ENCODE data around the gene ACOT9.

- TF ChIP-seq, protein P1, sequence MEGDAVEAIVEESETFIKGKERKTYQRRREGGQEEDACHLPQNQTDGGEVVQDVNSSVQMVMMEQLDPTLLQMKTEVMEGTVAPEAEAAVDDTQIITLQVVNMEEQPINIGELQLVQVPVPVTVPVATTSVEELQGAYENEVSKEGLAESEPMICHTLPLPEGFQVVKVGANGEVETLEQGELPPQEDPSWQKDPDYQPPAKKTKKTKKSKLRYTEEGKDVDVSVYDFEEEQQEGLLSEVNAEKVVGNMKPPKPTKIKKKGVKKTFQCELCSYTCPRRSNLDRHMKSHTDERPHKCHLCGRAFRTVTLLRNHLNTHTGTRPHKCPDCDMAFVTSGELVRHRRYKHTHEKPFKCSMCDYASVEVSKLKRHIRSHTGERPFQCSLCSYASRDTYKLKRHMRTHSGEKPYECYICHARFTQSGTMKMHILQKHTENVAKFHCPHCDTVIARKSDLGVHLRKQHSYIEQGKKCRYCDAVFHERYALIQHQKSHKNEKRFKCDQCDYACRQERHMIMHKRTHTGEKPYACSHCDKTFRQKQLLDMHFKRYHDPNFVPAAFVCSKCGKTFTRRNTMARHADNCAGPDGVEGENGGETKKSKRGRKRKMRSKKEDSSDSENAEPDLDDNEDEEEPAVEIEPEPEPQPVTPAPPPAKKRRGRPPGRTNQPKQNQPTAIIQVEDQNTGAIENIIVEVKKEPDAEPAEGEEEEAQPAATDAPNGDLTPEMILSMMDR (IDR thresholded peaks at IDR 0.05): no peak
- TF ChIP-seq EP300 (IDR thresholded peaks at IDR 0.05; ENCODE audit: low read depth): no peak
- no peak for TF ChIP-seq POLR2A (IDR thresholded peaks at IDR 0.05)
Measured at GRCh38 chrX:23770142-23770541, 27.1 kb upstream of the ACOT9 start.

Measured in transverse colon (tissue), 3 donors.